KMS-11 (cell line): ENCODE measurements around the gene RBMS3.

Source experiments
- H2AFZ ChIP-seq: fragments of 200-600 bp; sonication (generic); 2 replicates; pipeline ENCODE4 v1.6.1; 2016; ENCODE audit warnings: antibody characterized with exemption, mixed run types, low read depth
- H3K27ac ChIP-seq: fragments of 200-600 bp; sonication (generic); 2 replicates; pipeline ENCODE4 v1.6.1; 2016; ENCODE audit warnings: mild to moderate bottlenecking, mixed run types
- H3K27me3 ChIP-seq: fragments of 200-600 bp; sonication (generic); 2 replicates; pipeline ENCODE4 v1.6.1; 2017; ENCODE audit warnings: mild to moderate bottlenecking, low read depth, mixed run types, moderate library complexity; ENCODE audit not compliant: insufficient read depth
- H3K36me3 ChIP-seq: fragments of 200-600 bp; sonication (generic); 2 replicates; pipeline ENCODE4 v1.6.1; 2017; ENCODE audit warnings: mild to moderate bottlenecking, mixed run types; ENCODE audit not compliant: insufficient read depth
- H3K4me1 ChIP-seq: fragments of 200-600 bp; sonication (generic); 2 replicates; pipeline ENCODE4 v1.6.1; 2016; ENCODE audit warnings: mild to moderate bottlenecking, low read depth, mixed run types; ENCODE audit not compliant: poor library complexity, severe bottlenecking
- H3K4me2 ChIP-seq: fragments of 200-600 bp; sonication (generic); 2 replicates; pipeline ENCODE4 v1.7.0; 2016; ENCODE audit warnings: mild to moderate bottlenecking, mixed run types
- H3K4me3 ChIP-seq: fragments of 200-600 bp; sonication (generic); IDR thresholded peaks from 2 replicates; pipeline ENCODE4 v1.6.1; 2017; ENCODE audit warnings: low read depth, low read length, mixed read lengths; ENCODE audit not compliant: insufficient read depth
- H3K79me2 ChIP-seq: fragments of 200-600 bp; sonication (generic); 2 replicates; pipeline ENCODE4 v1.6.1; 2016; ENCODE audit warnings: low read depth, mixed run types; ENCODE audit not compliant: insufficient read depth
- H3K9ac ChIP-seq: fragments of 200-600 bp; sonication (generic); 2 replicates; pipeline ENCODE4 v1.6.1; 2016; ENCODE audit warnings: mild to moderate bottlenecking, mixed run types
- H4K20me1 ChIP-seq: fragments of 200-600 bp; sonication (generic); 2 replicates; pipeline ENCODE4 v1.6.1; 2016; ENCODE audit warnings: mild to moderate bottlenecking, mixed run types; ENCODE audit not compliant: insufficient read depth
- TF ChIP-seq, protein P1 (sequence below): fragments of 200-600 bp; sonication (generic); conservative IDR thresholded peaks from 2 replicates; pipeline ENCODE4 v1.6.1; 2017; ENCODE audit warnings: low read depth, mild to moderate bottlenecking, antibody characterized with exemption, low read length, moderate library complexity, mixed read lengths

The RBMS3 gene

DNA sequence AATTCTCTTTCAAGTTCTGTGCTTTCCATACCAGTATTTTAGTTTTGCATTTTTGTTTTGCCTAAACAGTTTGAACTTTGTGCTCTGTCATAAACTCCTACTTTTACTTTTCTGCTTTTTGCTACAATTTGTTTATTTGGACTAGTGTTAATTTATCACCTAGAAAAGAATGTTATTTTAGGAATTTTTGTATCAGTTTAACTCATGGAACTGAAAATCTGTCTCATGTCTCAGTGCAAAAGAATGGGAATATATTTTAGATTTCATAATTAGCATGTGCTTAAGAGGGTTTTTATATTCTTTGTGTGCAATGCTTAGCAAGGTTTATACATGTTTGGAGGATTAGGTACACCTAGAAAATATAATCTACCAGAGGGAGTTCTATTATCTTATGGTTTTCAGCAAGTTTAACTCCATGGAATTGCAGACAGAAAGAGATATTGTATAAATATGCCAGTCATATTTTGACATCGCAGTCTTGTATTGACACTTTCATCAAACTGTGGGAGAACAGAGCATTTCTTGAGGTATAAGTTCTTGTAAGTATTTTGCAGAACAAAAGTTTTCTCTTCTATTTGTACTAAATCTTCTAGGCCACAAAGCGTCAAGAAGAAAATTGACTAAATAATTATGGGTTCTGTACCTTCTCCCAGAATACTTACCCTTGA, 409.9 kb downstream of the RBMS3 start:
- TF ChIP-seq, protein P1, sequence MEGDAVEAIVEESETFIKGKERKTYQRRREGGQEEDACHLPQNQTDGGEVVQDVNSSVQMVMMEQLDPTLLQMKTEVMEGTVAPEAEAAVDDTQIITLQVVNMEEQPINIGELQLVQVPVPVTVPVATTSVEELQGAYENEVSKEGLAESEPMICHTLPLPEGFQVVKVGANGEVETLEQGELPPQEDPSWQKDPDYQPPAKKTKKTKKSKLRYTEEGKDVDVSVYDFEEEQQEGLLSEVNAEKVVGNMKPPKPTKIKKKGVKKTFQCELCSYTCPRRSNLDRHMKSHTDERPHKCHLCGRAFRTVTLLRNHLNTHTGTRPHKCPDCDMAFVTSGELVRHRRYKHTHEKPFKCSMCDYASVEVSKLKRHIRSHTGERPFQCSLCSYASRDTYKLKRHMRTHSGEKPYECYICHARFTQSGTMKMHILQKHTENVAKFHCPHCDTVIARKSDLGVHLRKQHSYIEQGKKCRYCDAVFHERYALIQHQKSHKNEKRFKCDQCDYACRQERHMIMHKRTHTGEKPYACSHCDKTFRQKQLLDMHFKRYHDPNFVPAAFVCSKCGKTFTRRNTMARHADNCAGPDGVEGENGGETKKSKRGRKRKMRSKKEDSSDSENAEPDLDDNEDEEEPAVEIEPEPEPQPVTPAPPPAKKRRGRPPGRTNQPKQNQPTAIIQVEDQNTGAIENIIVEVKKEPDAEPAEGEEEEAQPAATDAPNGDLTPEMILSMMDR: no peak
- Histone ChIP-seq H3K79me2 (no peaks in the 10 kb centered on the region), H4K20me1 (no peaks in the 10 kb centered on the region), H3K4me3 (no peak overlapping the region), H2AFZ (no peak overlapping the region), H3K36me3 (no peaks in the 10 kb centered on the region), H3K27ac (no peak overlapping the region), H3K4me2 (no peak overlapping the region), H3K27me3 (no peaks in the 10 kb centered on the region), H3K4me1 (peaks cover 11% of the 10 kb centered on the region), H3K9ac (no peak overlapping the region)

DNA sequence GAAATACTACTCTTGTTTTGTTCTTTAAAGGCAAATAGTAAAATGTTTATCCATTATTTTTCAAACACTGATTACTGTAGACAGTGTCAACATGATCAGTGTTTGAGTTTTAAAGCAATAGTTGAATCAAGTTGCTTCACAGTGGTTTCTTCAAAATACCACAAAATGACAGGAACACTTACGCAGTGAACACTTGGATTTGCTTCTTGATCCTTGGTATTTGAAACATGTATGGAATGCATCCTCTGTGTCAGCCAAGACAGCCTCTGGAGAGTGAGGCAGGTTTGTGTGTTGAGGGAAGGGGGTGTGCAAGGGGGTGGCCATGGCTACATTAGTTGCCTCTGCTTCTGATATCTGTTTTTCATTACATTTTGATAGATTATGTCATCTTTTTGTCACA, 413.0 kb downstream of the RBMS3 start:
- no peak overlapping the region for H3K4me3 ChIP-seq
- no peaks in the 10 kb centered on the region for H3K27me3 ChIP-seq
- H3K9ac ChIP-seq: no peak overlapping the region
- TF ChIP-seq, protein P1: no peak
- H3K79me2 ChIP-seq: no peaks in the 10 kb centered on the region
- H4K20me1 ChIP-seq: no peaks in the 10 kb centered on the region
- no peak overlapping the region for H3K27ac ChIP-seq
- H3K4me2 ChIP-seq: no peak overlapping the region
- no peaks in the 10 kb centered on the region for H3K36me3 ChIP-seq
- no peak overlapping the region for H2AFZ ChIP-seq
- H3K4me1 ChIP-seq: no peaks in the 10 kb centered on the region

- TF ChIP-seq, protein P1: no peak
- Histone ChIP-seq H3K4me1 (no peaks in the 10 kb centered on the region), H3K36me3 (no peaks in the 10 kb centered on the region)
Measured at GRCh38 chr3:29694331-29694730, 413.5 kb downstream of the RBMS3 start.

GRCh38 chr3:29694783-29695182, 413.9 kb downstream of the RBMS3 start:
- no peaks in the 10 kb centered on the region for H3K4me1 ChIP-seq

More at GRCh38 chr3:29694331-29694730, 413.5 kb downstream of the RBMS3 start:
- H3K27me3 ChIP-seq: no peaks in the 10 kb centered on the region
- no peak overlapping the region for H3K4me2 ChIP-seq
- no peak overlapping the region for H3K27ac ChIP-seq
- H4K20me1 ChIP-seq: no peaks in the 10 kb centered on the region
- H3K4me3 ChIP-seq: no peak overlapping the region
- H2AFZ ChIP-seq: no peak overlapping the region
- no peaks in the 10 kb centered on the region for H3K79me2 ChIP-seq
- H3K9ac ChIP-seq: no peak overlapping the region

More at GRCh38 chr3:29694783-29695182, 413.9 kb downstream of the RBMS3 start:
- H3K4me3 ChIP-seq: no peak overlapping the region
- H3K36me3 ChIP-seq: no peaks in the 10 kb centered on the region
- no peak overlapping the region for H2AFZ ChIP-seq
- H3K9ac ChIP-seq: no peak overlapping the region
- H3K79me2 ChIP-seq: no peaks in the 10 kb centered on the region
- TF ChIP-seq, protein P1: no peak
- no peak overlapping the region for H3K27ac ChIP-seq
- H4K20me1 ChIP-seq: no peaks in the 10 kb centered on the region
- H3K4me2 ChIP-seq: no peak overlapping the region
- no peaks in the 10 kb centered on the region for H3K27me3 ChIP-seq
